GM20000 (cell line): ENCODE data around the gene ITGA7.
A peak's percentile ranks its signal among the peaks of the same experiment; 100 is the strongest.
"Not testable (repeated sequence)": the region's sequence is repeated elsewhere in the genome, so short reads cannot be mapped to it uniquely, and the experiment has no call there.

Source experiments
- DNase-seq: peaks from one replicate; pipeline ENCODE4 v3.0.0; 2012; ENCODE audit warnings: low spot score
- CTCF ChIP-seq: IDR thresholded peaks from 2 replicates; pipeline ENCODE4 v1.5.1; 2012; ENCODE audit warnings: mild to moderate bottlenecking, control low read depth; ENCODE audit errors: extremely low read depth, missing control alignments

ITGA7 gene

GRCh38 chr12:55654511-55655214 lies 53.0 kb downstream of the ITGA7 start:
- DNase-seq, result no peak
- no peak for TF ChIP-seq CTCF

- no peak for DNase-seq
- no peak for TF ChIP-seq CTCF
Measured at GRCh38 chr12:55653031-55653430, 54.7 kb downstream of the ITGA7 start.

GRCh38 chr12:55652352-55652751 lies 55.4 kb downstream of the ITGA7 start:
- TF ChIP-seq CTCF, result no peak

GRCh38 chr12:55651299-55651683 lies 56.4 kb downstream of the ITGA7 start:
- DNase-seq, result no peak
- TF ChIP-seq CTCF, result no peak

More at GRCh38 chr12:55652352-55652751, 55.4 kb downstream of the ITGA7 start:
- no peak for DNase-seq

GRCh38 chr12:55650620-55651298 lies 56.9 kb downstream of the ITGA7 start:
- DNase-seq, result not testable (repeated sequence)

GRCh38 chr12:55647027-55647426 lies 60.7 kb downstream of the ITGA7 start:
- peak; percentile 23 for DNase-seq
- TF ChIP-seq CTCF, result no peak

GRCh38 chr12:55644591-55644990 lies 63.1 kb downstream of the ITGA7 start:
- no peak for DNase-seq
- TF ChIP-seq CTCF, result no peak

- no peak for TF ChIP-seq CTCF
- peak; percentile 31 for DNase-seq
Measured at GRCh38 chr12:55642669-55643068, 65.0 kb downstream of the ITGA7 start.
